ENCODE measurements around the gene AGBL1.

DNA sequence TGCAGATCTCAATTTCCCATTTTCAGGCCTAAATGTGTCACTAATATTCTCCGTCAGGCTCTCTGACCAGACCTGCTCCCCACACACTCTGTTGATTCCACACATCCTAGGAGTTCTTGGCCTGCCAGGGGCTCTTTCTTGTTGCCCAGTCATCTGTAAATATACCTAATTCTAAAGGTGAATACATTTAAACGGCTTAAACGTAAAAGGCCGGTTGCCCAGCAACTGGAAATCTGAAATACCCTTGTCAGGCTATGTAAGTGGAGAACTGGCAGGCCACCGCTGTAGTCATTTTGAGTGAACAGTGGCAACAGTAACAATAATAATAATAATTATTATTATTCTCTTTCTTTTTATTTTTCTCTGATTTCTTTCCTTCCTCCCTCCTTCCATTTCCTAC is 302.7 kb downstream of the AGBL1 start:
- TF ChIP-seq TEAD4 (IDR thresholded peaks at IDR 0.05) = no peak
- TF ChIP-seq TCF12 (IDR thresholded peaks at IDR 0.05; ENCODE audit: low read depth) = no peak
- TF ChIP-seq, protein P1, sequence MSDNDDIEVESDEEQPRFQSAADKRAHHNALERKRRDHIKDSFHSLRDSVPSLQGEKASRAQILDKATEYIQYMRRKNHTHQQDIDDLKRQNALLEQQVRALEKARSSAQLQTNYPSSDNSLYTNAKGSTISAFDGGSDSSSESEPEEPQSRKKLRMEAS (IDR thresholded peaks at IDR 0.05) = no peak
- no peak for TF ChIP-seq TAF1 (IDR thresholded peaks at IDR 0.05; ENCODE audit: low read depth)
- TF ChIP-seq, protein P2, sequence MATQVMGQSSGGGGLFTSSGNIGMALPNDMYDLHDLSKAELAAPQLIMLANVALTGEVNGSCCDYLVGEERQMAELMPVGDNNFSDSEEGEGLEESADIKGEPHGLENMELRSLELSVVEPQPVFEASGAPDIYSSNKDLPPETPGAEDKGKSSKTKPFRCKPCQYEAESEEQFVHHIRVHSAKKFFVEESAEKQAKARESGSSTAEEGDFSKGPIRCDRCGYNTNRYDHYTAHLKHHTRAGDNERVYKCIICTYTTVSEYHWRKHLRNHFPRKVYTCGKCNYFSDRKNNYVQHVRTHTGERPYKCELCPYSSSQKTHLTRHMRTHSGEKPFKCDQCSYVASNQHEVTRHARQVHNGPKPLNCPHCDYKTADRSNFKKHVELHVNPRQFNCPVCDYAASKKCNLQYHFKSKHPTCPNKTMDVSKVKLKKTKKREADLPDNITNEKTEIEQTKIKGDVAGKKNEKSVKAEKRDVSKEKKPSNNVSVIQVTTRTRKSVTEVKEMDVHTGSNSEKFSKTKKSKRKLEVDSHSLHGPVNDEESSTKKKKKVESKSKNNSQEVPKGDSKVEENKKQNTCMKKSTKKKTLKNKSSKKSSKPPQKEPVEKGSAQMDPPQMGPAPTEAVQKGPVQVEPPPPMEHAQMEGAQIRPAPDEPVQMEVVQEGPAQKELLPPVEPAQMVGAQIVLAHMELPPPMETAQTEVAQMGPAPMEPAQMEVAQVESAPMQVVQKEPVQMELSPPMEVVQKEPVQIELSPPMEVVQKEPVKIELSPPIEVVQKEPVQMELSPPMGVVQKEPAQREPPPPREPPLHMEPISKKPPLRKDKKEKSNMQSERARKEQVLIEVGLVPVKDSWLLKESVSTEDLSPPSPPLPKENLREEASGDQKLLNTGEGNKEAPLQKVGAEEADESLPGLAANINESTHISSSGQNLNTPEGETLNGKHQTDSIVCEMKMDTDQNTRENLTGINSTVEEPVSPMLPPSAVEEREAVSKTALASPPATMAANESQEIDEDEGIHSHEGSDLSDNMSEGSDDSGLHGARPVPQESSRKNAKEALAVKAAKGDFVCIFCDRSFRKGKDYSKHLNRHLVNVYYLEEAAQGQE (IDR thresholded peaks at IDR 0.05; ENCODE audit: low read depth) = no peak
- TF ChIP-seq RAD21 (IDR thresholded peaks at IDR 0.05; ENCODE audit: low read depth) = no peak
- TF ChIP-seq CREB1 (IDR thresholded peaks at IDR 0.05; ENCODE audit: low read depth) = no peak
- no peak for TF ChIP-seq EP300 (IDR thresholded peaks at IDR 0.05; ENCODE audit: borderline replicate concordance)
- TF ChIP-seq YY1 (IDR thresholded peaks at IDR 0.05; ENCODE audit: low read depth) = no peak

All from Ishikawa (cell line).